ENCODE results near the gene ACSM2A.
"Not testable (repeated sequence)": the region's sequence is repeated elsewhere in the genome, so short reads cannot be mapped to it uniquely, and the experiment has no call there.

ACSM2A gene

GRCh38 chr16:20460313-20460712, 9.0 kb downstream of the ACSM2A start:
- not testable (repeated sequence) for DNase-seq

GRCh38 chr16:20468954-20469353, 17.6 kb downstream of the ACSM2A start:
- not testable (repeated sequence) for DNase-seq

GRCh38 chr16:20469930-20470329, 18.6 kb downstream of the ACSM2A start:
- DNase-seq: not testable (repeated sequence)

GRCh38 chr16:20470732-20471131, 19.4 kb downstream of the ACSM2A start:
- DNase-seq: not testable (repeated sequence)

GRCh38 chr16:20477188-20477744, 25.9 kb downstream of the ACSM2A start:
- not testable (repeated sequence) for DNase-seq

GRCh38 chr16:20483989-20484388, 32.7 kb downstream of the ACSM2A start:
- DNase-seq: not testable (repeated sequence)

- no peak for DNase-seq
Measured at GRCh38 chr16:20484726-20485125, 33.4 kb downstream of the ACSM2A start.

- no peak for DNase-seq
Measured at GRCh38 chr16:20485408-20485807, 34.1 kb downstream of the ACSM2A start.

- not testable (repeated sequence) for DNase-seq
Measured at GRCh38 chr16:20490994-20491393, 39.7 kb downstream of the ACSM2A start.

GRCh38 chr16:20491448-20491847, 40.1 kb downstream of the ACSM2A start:
- not testable (repeated sequence) for DNase-seq

GRCh38 chr16:20504418-20504817, 53.1 kb downstream of the ACSM2A start:
- DNase-seq: no peak

GRCh38 chr16:20507280-20507679, 56.0 kb downstream of the ACSM2A start:
- DNase-seq: no peak

- no peak for DNase-seq
Measured at GRCh38 chr16:20510323-20510722, 59.0 kb downstream of the ACSM2A start.

GRCh38 chr16:20515688-20516090, 64.4 kb downstream of the ACSM2A start:
- DNase-seq: no peak

GRCh38 chr16:20517149-20517548, 65.8 kb downstream of the ACSM2A start:
- DNase-seq: no peak

GRCh38 chr16:20519231-20519630, 67.9 kb downstream of the ACSM2A start:
- DNase-seq: no peak

GRCh38 chr16:20520103-20520502, 68.8 kb downstream of the ACSM2A start:
- DNase-seq: no peak

- not testable (repeated sequence) for DNase-seq
Measured at GRCh38 chr16:20531795-20532194, 80.5 kb downstream of the ACSM2A start.

GRCh38 chr16:20532284-20532792, 81.0 kb downstream of the ACSM2A start:
- not testable (repeated sequence) for DNase-seq

- DNase-seq: not testable (repeated sequence)
Measured at GRCh38 chr16:20536669-20537068, 85.3 kb downstream of the ACSM2A start.

Measured in DMS79 treated with DMSO at 0.1 percent for 48 hours (cell line).